Neutrophil (primary cell): ENCODE results near the gene SLC25A21.
"Not testable (repeated sequence)": the region's sequence is repeated elsewhere in the genome, so short reads cannot be mapped to it uniquely, and the experiment has no call there.

Experiments
- H3K27ac ChIP-seq: fragments of 200-600 bp; sonication (generic); 2 replicates; pipeline ENCODE4 v1.5.1; 2016; ENCODE audit warnings: mild to moderate bottlenecking, moderate library complexity
- H3K27me3 ChIP-seq: fragments of 200-600 bp; sonication (generic); 2 replicates; pipeline ENCODE4 v1.6.0; 2016; ENCODE audit warnings: mild to moderate bottlenecking
- H3K36me3 ChIP-seq: fragments of 200-600 bp; sonication (generic); 2 replicates; pipeline ENCODE4 v1.5.1; 2017
- H3K4me1 ChIP-seq, 2 experiments: fragments of 200-600 bp in 1 of 2; sonication (generic) in 1 of 2; 1 replicate in 1 of 2; 2 replicates in 1 of 2; pipeline versions ENCODE4 v1.5.1 to v1.6.1; 2013 to 2016; ENCODE audit warnings: low read depth in 1 of 2, low read length in 1 of 2, mild to moderate bottlenecking in 1 of 2, moderate library complexity in 1 of 2; ENCODE audit not compliant: control insufficient read depth in 1 of 2, insufficient read depth in 1 of 2
- H3K4me3 ChIP-seq, 2 experiments: fragments of 200-600 bp in 1 of 2; sonication (generic) in 1 of 2; 1 replicate in 1 of 2; 2 replicates in 1 of 2; pipeline ENCODE4 v1.5.1; 2013 to 2016; ENCODE audit warnings: low read depth in 1 of 2, low read length in 1 of 2, mild to moderate bottlenecking in 1 of 2, moderate library complexity in 1 of 2
- H3K9me3 ChIP-seq: fragments of 200-600 bp; sonication (generic); 2 replicates; pipeline ENCODE4 v1.5.1; 2016
- CTCF ChIP-seq: fragments of 200-600 bp; sonication (generic); IDR thresholded peaks from 2 replicates; pipeline ENCODE4 v1.5.1; 2016; ENCODE audit warnings: antibody characterized with exemption

SLC25A21 gene

DNA sequence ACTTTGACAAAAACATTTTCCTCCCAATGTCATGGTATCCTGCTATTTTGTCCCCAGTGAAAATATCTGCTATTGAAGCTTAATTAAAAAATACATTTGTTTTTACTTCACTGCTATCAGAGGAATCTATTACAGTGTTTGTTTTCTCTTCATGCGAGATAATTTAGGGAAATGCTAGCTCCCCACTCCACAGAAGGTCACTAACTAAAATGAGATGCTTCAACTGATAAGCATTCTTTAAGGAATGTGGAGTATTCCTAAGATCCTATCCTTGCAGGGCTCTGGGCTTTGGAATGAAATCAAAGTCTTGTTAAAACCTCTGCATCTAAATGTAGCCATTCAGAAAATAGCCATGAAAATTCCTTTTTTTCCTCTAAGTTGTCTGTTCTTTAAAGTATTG is 471.3 kb downstream of the SLC25A21 start:
- Histone ChIP-seq H3K27me3 (no peaks in the 10 kb centered on the region), H3K9me3 (no peaks in the 10 kb centered on the region), H3K27ac (no peak overlapping the region), H3K36me3 (no peaks in the 10 kb centered on the region), H3K4me3 (no peak overlapping the region), H3K4me1 (no peaks in the 10 kb centered on the region)
- TF ChIP-seq CTCF, result no peak

DNA sequence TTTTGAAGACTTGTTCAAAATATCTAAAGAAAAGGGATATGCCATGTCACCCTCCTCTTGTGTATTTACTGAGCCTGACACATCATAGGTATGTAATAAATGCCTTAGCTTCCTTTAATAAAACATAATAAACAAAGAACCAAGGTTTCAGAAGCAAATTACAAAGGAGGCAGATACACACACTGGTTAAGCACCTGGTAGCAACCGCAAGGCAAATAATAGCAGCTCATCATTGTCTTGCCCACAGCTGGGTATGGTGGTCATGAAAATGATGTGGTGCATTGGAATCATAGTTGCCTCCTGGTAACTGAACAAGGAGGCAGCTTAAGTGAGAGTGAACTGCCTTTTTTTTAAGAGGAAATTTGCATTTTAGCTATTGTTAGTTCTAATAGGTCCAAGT is 471.8 kb downstream of the SLC25A21 start:
- no peak overlapping the region for H3K4me3 ChIP-seq
- H3K27ac ChIP-seq, result no peak overlapping the region
- no peaks in the 10 kb centered on the region for H3K9me3 ChIP-seq
- no peaks in the 10 kb centered on the region for H3K27me3 ChIP-seq
- no peaks in the 10 kb centered on the region for H3K4me1 ChIP-seq
- H3K36me3 ChIP-seq, result no peaks in the 10 kb centered on the region
- TF ChIP-seq CTCF, result no peak

GRCh38 chr14:36699420-36699819 is 473.0 kb downstream of the SLC25A21 start:
- not testable (repeated sequence) for H3K4me3 ChIP-seq, H3K27ac ChIP-seq, H3K9me3 ChIP-seq, H3K27me3 ChIP-seq, H3K4me1 ChIP-seq, H3K36me3 ChIP-seq

DNA sequence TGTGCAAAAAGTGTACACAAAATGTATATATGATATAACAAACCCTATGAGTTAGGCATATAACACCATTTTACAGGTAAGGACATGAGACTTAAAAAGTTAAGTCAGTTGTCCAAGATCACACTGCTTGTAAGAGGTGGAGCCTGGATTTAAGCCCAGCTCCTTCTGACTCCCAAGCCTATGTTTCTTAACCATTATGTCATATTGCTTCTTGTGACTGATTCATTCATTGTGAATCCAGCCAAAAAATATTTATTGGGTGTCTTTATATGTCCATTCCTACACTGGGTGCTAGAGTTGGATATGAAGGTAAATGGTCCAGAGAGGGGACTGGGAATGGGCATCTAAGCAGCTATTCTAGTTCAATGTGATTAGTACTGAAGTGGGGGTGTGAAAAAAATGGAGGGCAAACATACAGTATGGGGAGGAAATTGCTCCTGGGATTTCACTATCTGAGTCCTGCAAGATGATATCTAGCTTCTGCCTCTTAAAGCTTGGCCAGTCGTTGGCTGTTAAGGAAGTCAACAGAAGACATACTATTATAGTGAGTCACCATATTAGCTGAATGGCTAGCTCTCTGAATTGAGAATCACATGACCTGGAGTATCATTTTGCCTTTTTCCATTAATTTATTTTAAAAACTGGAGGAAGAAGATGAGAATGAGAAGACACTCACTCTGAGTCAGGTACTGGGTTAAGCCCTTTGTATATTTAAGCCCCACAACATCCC is 481.9 kb downstream of the SLC25A21 start:
- peaks cover 2% of the 10 kb centered on the region for H3K27me3 ChIP-seq
- H3K27ac ChIP-seq, result no peak overlapping the region
- H3K4me1 ChIP-seq, result no peaks in the 10 kb centered on the region
- no peak for TF ChIP-seq CTCF
- no peaks in the 10 kb centered on the region for H3K36me3 ChIP-seq
- no peaks in the 10 kb centered on the region for H3K9me3 ChIP-seq
- no peak overlapping the region for H3K4me3 ChIP-seq

DNA sequence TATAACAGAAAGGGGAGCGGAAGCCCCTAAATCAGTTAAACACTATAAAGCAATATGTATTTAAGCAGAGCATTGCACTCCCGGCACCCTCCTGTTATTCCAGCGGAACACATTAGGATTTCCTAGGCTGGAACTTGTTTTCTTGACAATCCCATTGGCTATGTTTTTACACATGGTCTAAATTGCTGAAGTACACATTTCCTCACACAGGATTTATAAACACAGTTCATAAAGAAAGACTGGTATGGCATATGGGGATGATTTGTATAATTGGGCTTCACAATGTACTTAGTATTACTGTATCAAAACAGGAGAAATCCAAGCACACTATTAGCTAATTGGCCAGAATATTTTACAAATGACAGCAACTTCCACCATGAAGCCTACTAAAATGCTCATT is 487.5 kb downstream of the SLC25A21 start:
- H3K27me3 ChIP-seq, result peaks cover 15% of the 10 kb centered on the region
- no peaks in the 10 kb centered on the region for H3K4me1 ChIP-seq
- no peaks in the 10 kb centered on the region for H3K36me3 ChIP-seq
- TF ChIP-seq CTCF, result no peak
- no peaks in the 10 kb centered on the region for H3K9me3 ChIP-seq
- H3K4me3 ChIP-seq, result no peak overlapping the region
- H3K27ac ChIP-seq, result no peak overlapping the region

- Histone ChIP-seq H3K9me3 (no peaks in the 10 kb centered on the region), H3K27ac (no peak overlapping the region), H3K36me3 (no peaks in the 10 kb centered on the region), H3K4me3 (no peak overlapping the region), H3K4me1 (no peaks in the 10 kb centered on the region), H3K27me3 (peaks cover 21% of the 10 kb centered on the region)
- TF ChIP-seq CTCF, result no peak
Observed at GRCh38 chr14:36683083-36683724, 489.2 kb downstream of the SLC25A21 start.
